IPS-NIHi11 (cell line): Measurements from ENCODE around the gene USP6NL.

Experiments
- DNase-seq: peaks from one replicate; pipeline ENCODE4 v3.0.0; 2012; ENCODE audit warnings: mixed read lengths, low spot score

The USP6NL gene

GRCh38 chr10:11551104-11551503, 60.3 kb downstream of the USP6NL start:
- no peak for DNase-seq

GRCh38 chr10:11548768-11549099, 62.7 kb downstream of the USP6NL start:
- DNase-seq = no peak

- DNase-seq = no peak
Measured at GRCh38 chr10:11548065-11548767, 63.2 kb downstream of the USP6NL start.

- DNase-seq = no peak
Measured at GRCh38 chr10:11546581-11546980, 64.9 kb downstream of the USP6NL start.

GRCh38 chr10:11541296-11541695, 70.2 kb downstream of the USP6NL start:
- no peak for DNase-seq

GRCh38 chr10:11539191-11539868, 72.1 kb downstream of the USP6NL start:
- DNase-seq = no peak

- no peak for DNase-seq
Measured at GRCh38 chr10:11538834-11539190, 72.6 kb downstream of the USP6NL start.

- DNase-seq = no peak
Measured at GRCh38 chr10:11536228-11536627, 75.2 kb downstream of the USP6NL start.

GRCh38 chr10:11535346-11535959, 76.0 kb downstream of the USP6NL start:
- no peak for DNase-seq

- DNase-seq = no peak
Measured at GRCh38 chr10:11533328-11533781, 78.1 kb downstream of the USP6NL start.

GRCh38 chr10:11532306-11532705, 79.1 kb downstream of the USP6NL start:
- no peak for DNase-seq

- no peak for DNase-seq
Measured at GRCh38 chr10:11530806-11531205, 80.6 kb downstream of the USP6NL start.

GRCh38 chr10:11529276-11529903, 82.1 kb downstream of the USP6NL start:
- no peak for DNase-seq

- no peak for DNase-seq
Measured at GRCh38 chr10:11528286-11528685, 83.2 kb downstream of the USP6NL start.

- DNase-seq = no peak
Measured at GRCh38 chr10:11527691-11528255, 83.7 kb downstream of the USP6NL start.

GRCh38 chr10:11527068-11527467, 84.4 kb downstream of the USP6NL start:
- no peak for DNase-seq

GRCh38 chr10:11525503-11525902, 85.9 kb downstream of the USP6NL start:
- no peak for DNase-seq

- no peak for DNase-seq
Measured at GRCh38 chr10:11522821-11523245, 88.6 kb downstream of the USP6NL start.

GRCh38 chr10:11521860-11522259, 89.6 kb downstream of the USP6NL start:
- no peak for DNase-seq

- no peak for DNase-seq
Measured at GRCh38 chr10:11520892-11521291, 90.6 kb downstream of the USP6NL start.

GRCh38 chr10:11517150-11517549, 94.3 kb downstream of the USP6NL start:
- DNase-seq = no peak

- no peak for DNase-seq
Measured at GRCh38 chr10:11516431-11516746, 95.1 kb downstream of the USP6NL start.
